ENCODE results near the gene MAPK6. TPM values are rescaled to one million over a fixed set of nuclear protein-coding genes. Genes with fewer than 3 reads are reported as not detected.

The MAPK6 gene
- total RNA-seq, 3 donors from 2014 or later (not counting 1 experiment from before 2014, with no cell fraction given), result 33.0 to 36.2 (median 33.1) TPM

GRCh38 chr15:52097180-52097579, 78.2 kb downstream of the MAPK6 start:
- no peak overlapping the region for H3K4me3 ChIP-seq (ENCODE audit: low read length)
- Mint-ChIP-seq H3K4me1 (no peaks in the 10 kb centered on the region), H3K4me3 (no peak overlapping the region), H3K9me3 (no peaks in the 10 kb centered on the region), H3K27ac (no peak overlapping the region), H3K36me3 (no peaks in the 10 kb centered on the region), H3K27me3 (ENCODE audit: low read depth in 2 of 2) (peaks cover 14% of the 10 kb centered on the region in 2 donors)
- no peaks in the 10 kb centered on the region for H3K36me3 ChIP-seq (ENCODE audit: control insufficient read depth, insufficient read depth, low read length)
- ATAC-seq (no peak), DNase-seq (no peak)
- no peaks in the 10 kb centered on the region for H3K9me3 ChIP-seq (ENCODE audit: control insufficient read depth, insufficient read depth, low read length)
- no peaks in the 10 kb centered on the region for H3K27me3 ChIP-seq (ENCODE audit: control insufficient read depth, insufficient read depth, low read length)
- H3K4me1 ChIP-seq (ENCODE audit: control insufficient read depth, insufficient read depth, low read length), result no peaks in the 10 kb centered on the region
- intact Hi-C loops (cut with micrococcal nuclease), result no loop called here
- H3K27ac ChIP-seq (ENCODE audit: low read length), result no peak overlapping the region
- TF ChIP-seq CTCF (IDR thresholded peaks at IDR 0.05), result no peak

DNA sequence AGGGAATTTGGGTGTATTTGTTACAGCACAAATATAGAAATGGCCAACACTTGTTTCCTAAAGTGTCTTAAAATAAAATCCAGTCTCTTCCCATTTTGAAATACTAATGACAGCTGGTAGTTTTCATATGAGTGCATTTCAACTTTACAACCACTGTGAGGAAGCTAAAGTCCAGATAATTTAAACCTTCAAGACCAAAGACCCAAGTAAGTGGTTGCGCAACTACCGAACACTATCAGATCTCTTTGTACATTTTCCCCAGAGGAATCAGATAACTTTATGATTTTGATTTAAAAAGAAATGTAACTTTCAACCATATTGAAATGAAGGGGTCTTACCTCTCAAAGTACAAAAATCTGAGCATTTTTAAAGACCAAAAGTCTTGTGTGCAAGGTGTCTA, 79.3 kb downstream of the MAPK6 start:
- peaks cover 18 to 19% of the 10 kb centered on the region in 2 donors for H3K27me3 Mint-ChIP-seq (ENCODE audit: low read depth in 2 of 2)
- no peak overlapping the region for H3K27ac Mint-ChIP-seq
- H3K27me3 ChIP-seq (ENCODE audit: control insufficient read depth, insufficient read depth, low read length), result no peaks in the 10 kb centered on the region
- no peaks in the 10 kb centered on the region for H3K9me3 ChIP-seq (ENCODE audit: control insufficient read depth, insufficient read depth, low read length)
- no peak for ATAC-seq
- H3K36me3 Mint-ChIP-seq, result no peaks in the 10 kb centered on the region
- no peak for DNase-seq
- no peaks in the 10 kb centered on the region for H3K9me3 Mint-ChIP-seq
- no peaks in the 10 kb centered on the region for H3K36me3 ChIP-seq (ENCODE audit: control insufficient read depth, insufficient read depth, low read length)
- WGBS (ENCODE audit: insufficient coverage), result no CpG with 5 or more reads among the region's 2 CpGs
- H3K4me1 Mint-ChIP-seq, result no peaks in the 10 kb centered on the region
- no peak overlapping the region for H3K4me3 Mint-ChIP-seq
- TF ChIP-seq CTCF (IDR thresholded peaks at IDR 0.05), result no peak
- intact Hi-C loops (cut with micrococcal nuclease), result no loop called here
- H3K27ac ChIP-seq (ENCODE audit: low read length), result no peak overlapping the region
- H3K4me1 ChIP-seq (ENCODE audit: control insufficient read depth, insufficient read depth, low read length), result no peaks in the 10 kb centered on the region
- H3K4me3 ChIP-seq (ENCODE audit: low read length), result no peak overlapping the region

GRCh38 chr15:52099651-52100272, 80.7 kb downstream of the MAPK6 start:
- Histone ChIP-seq H3K9me3 (ENCODE audit: control insufficient read depth, insufficient read depth, low read length) (no peaks in the 10 kb centered on the region), H3K36me3 (ENCODE audit: control insufficient read depth, insufficient read depth, low read length) (no peaks in the 10 kb centered on the region), H3K27me3 (ENCODE audit: control insufficient read depth, insufficient read depth, low read length) (no peaks in the 10 kb centered on the region), H3K4me3 (ENCODE audit: low read length) (no peak overlapping the region), H3K27ac (ENCODE audit: low read length) (no peak overlapping the region), H3K4me1 (ENCODE audit: control insufficient read depth, insufficient read depth, low read length) (no peaks in the 10 kb centered on the region)
- Mint-ChIP-seq H3K27ac (no peak overlapping the region), H3K9me3 (no peaks in the 10 kb centered on the region), H3K36me3 (no peaks in the 10 kb centered on the region), H3K4me3 (no peak overlapping the region), H3K4me1 (peaks cover 5% of the 10 kb centered on the region in 2 donors), H3K27me3 (ENCODE audit: low read depth in 2 of 2) (peaks cover 16 to 26% of the 10 kb centered on the region in 2 donors)
- 95% methylated on average over 15 of the region's 15 CpGs for WGBS (ENCODE audit: insufficient coverage)
- ATAC-seq (no peak), DNase-seq (no peak)
- no peak for TF ChIP-seq CTCF (IDR thresholded peaks at IDR 0.05)
- intact Hi-C loops (cut with micrococcal nuclease), result no loop called here

- peaks cover 5 to 6% of the 10 kb centered on the region in 2 donors for H3K4me1 Mint-ChIP-seq
- no peak for DNase-seq
Measured at GRCh38 chr15:52100807-52101442, 81.9 kb downstream of the MAPK6 start.

More at GRCh38 chr15:52100807-52101442, 81.9 kb downstream of the MAPK6 start:
- H3K36me3 Mint-ChIP-seq, result no peaks in the 10 kb centered on the region
- H3K27me3 Mint-ChIP-seq (ENCODE audit: low read depth in 2 of 2), result peaks cover 7 to 21% of the 10 kb centered on the region in 2 donors
- no peak overlapping the region for H3K4me3 Mint-ChIP-seq
- no peak overlapping the region for H3K27ac Mint-ChIP-seq
- no peaks in the 10 kb centered on the region for H3K36me3 ChIP-seq (ENCODE audit: control insufficient read depth, insufficient read depth, low read length)
- no peak for ATAC-seq
- intact Hi-C loops (cut with micrococcal nuclease), result no loop called here
- H3K27me3 ChIP-seq (ENCODE audit: control insufficient read depth, insufficient read depth, low read length), result no peaks in the 10 kb centered on the region
- H3K4me3 ChIP-seq (ENCODE audit: low read length), result no peak overlapping the region
- H3K27ac ChIP-seq (ENCODE audit: low read length), result no peak overlapping the region
- TF ChIP-seq CTCF (IDR thresholded peaks at IDR 0.05), result no peak
- H3K9me3 Mint-ChIP-seq, result no peaks in the 10 kb centered on the region
- H3K9me3 ChIP-seq (ENCODE audit: control insufficient read depth, insufficient read depth, low read length), result no peaks in the 10 kb centered on the region
- WGBS (ENCODE audit: insufficient coverage), result 80% methylated on average over 6 of the region's 6 CpGs
- H3K4me1 ChIP-seq (ENCODE audit: control insufficient read depth, insufficient read depth, low read length), result no peaks in the 10 kb centered on the region

Data from natural killer cell (primary cell).